Forelimb muscle (tissue), 1 donor: Measurements from ENCODE around the gene HBE1. TPM values are rescaled to one million over a fixed set of nuclear protein-coding genes. Genes with fewer than 3 reads are reported as not detected.
"Not testable (repeated sequence)": the region's sequence is repeated elsewhere in the genome, so short reads cannot be mapped to it uniquely, and the experiment has no call there.

Experiments
- DNase-seq: peaks from one replicate; pipeline ENCODE4 v3.0.0-alpha.2; 2013; ENCODE audit warnings: low read depth
- polyA plus RNA-seq: library from polyadenylated mRNA; unstranded; fragments of 120-200 nt; gene quantifications from one replicate; pipeline ENCODE4 v1.2.1, GENCODE V29; 2013; ENCODE audit not compliant: insufficient read length

The HBE1 gene
- 5.5 TPM for polyA plus RNA-seq

GRCh38 chr11:5269715-5270147 lies at the start of gene HBE1:
Gene HBE1 (minus strand): TSS chr11:5269945. CDS start chr11:5269890, 55 bp downstream.
- DNase-seq, result no peak

DNA sequence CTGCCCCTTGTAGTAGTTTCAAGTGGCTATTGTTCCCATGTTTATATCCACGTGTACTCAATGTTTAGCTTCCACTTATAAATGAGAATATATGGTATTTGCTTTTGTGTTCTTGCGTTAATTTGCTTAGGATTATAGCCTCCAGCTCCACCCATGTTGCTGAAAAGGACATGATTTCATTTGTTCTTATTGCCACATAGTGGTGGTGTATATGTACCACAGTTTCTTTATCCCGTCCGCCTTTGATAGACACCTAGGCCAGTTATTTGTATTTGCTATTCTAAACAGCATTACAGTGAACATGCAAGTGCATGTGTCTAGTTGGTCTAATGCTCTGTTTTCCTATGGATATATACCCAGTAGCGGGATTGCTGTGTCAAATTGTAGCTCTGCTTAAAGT lies 47.5 kb upstream of the HBE1 start:
- no peak for DNase-seq

DNA sequence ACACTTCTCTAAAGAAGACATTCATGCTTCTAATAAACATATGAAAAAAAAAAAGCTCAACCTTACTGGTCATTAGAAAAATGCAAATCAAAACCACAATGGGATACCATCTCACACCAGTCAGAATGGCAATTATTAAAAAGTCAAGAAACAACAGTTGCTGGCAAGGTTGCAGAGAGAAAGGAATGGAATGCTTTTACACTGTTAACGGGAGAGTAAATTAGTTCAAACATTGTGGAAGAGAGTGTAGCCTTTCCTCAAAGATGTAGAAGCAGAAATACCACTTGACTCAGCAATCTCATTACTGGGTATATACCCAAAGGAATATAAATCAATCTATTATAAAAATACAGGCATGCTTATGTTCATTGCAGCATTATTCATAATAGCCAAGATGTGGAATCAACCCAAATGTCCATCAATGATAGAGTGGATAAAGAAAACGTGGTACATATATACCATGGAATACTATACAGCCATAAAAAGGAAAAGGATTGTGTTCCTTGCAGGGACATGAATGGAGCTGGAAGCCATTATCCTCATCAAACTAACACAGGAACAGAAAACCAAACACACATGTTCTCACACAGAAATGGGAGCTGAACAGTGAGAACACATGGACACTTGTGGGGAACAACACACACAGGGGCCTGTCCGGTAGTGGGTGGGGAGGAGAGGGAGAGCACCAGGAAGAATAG lies 43.7 kb upstream of the HBE1 start:
- DNase-seq, result not testable (repeated sequence)

DNA sequence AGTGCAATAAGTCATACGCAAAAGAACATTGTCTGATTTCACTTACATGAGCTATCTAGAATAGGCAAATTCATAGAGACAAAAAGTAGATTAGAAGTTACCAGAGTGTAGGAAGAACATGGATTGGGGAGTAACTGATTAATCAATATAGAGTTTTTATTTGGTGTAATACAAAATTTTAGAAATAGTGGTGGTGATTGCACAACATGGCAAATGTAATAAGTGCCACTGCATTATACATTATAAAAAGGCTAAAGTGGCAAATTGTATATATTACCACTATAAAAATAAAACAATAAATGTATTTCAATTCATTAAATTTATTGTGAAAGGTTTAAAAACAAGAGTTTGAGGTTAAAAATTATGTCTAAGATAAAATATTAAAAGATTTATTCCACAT lies 40.7 kb upstream of the HBE1 start:
- no peak for DNase-seq

DNA sequence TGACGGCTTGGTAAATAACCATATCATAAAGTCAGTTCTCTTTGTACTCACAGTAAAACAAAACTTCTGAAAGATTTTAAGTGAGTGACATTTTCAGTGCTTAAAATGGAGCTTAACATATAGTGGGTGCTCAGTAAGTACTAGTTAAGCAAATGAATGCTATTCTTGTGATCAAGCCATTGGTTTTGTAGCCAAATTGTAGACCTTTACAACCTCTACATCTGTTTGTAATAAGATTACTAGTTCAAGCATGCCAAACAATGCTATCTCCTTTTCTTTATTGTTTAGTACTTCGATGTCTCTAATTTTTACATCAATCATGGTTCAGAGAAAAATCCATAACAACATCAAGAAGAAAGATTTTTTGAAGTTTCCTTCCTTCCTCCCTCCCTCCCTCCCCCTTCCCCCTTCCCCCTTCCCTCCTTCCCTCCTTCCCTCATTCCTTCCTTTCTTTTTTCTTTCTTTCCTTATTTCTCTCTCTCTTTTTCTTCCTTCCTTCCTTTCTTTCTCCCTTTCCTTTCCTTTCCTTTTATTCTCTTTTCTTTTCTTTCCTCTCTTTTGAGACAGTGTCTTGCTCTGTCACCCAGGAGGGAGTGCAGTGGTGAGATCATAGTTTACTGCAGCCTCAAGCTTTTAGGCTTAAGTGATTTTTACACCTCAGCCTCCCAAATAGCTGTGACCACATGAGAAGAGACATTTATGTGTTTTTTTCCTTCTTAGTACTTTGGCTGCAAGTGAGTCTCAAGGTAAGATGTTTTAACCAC lies 37.7 kb upstream of the HBE1 start:
- no peak for DNase-seq

- no peak for DNase-seq
Measured at GRCh38 chr11:5304046-5304445, 34.3 kb upstream of the HBE1 start.

- DNase-seq, result no peak
Measured at GRCh38 chr11:5303626-5304025, 33.9 kb upstream of the HBE1 start.

GRCh38 chr11:5301846-5302245 lies 32.1 kb upstream of the HBE1 start, which contains the start of gene OR51B4:
Gene OR51B4 (minus strand): TSS chr11:5301946. CDS start chr11:5301946, 0 bp downstream.
- DNase-seq, result no peak

- no peak for DNase-seq
Measured at GRCh38 chr11:5300251-5300650, 30.5 kb upstream of the HBE1 start.

DNA sequence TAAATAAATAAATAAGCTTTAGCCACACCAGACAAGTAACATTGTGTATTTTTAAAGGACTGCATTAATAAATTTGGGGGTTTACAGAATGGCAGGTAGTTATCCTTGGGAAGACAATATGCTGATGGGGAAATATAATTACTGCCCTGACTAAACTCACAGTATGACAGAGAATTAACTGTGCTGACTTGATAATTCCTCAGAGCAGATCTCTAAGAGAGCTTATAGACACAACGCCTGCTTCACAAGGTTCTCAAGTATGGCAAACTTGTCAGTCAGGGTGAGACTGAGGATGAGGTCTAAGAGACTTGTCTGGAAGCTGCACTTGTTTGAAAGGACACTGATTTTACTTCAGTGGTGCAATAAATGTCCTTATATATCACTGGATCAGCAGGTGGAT lies 28.7 kb upstream of the HBE1 start:
- no peak for DNase-seq

- no peak for DNase-seq
Measured at GRCh38 chr11:5297721-5298323, 28.1 kb upstream of the HBE1 start.

DNA sequence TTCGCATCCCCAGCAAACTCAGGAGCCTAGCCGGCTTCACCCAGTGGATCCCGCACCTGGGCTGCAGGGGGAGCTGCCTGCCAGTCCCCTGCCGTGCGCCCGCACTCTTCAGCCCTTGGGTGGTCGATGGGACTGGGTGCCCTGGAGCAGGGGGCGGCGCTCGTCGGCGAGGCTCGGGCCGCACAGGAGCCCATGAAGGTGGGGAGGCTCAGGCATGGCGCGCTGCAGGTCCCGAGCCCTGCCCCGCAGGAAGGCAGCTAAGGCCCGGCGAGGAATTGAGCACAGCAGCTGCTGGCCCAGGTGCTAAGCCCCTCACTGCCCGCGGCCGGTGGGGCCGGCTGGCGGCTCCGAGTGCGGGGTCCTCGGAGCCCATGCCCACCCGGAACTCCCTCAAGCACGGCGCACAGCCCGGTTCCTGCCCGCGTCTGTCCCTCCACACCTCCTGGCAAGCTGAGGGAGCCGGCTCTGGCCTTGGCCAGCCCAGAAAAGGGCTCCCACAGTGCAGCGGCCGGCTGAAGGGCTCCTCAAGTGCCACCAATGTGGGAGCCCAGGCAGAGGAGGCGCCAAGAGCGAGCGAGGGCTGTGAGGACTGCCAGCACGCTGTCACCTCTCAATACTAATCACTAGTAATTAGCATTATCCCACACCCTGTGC lies 24.7 kb upstream of the HBE1 start:
- DNase-seq, result not testable (repeated sequence)

- no peak for DNase-seq
Measured at GRCh38 chr11:5293028-5293427, 23.3 kb upstream of the HBE1 start.

DNA sequence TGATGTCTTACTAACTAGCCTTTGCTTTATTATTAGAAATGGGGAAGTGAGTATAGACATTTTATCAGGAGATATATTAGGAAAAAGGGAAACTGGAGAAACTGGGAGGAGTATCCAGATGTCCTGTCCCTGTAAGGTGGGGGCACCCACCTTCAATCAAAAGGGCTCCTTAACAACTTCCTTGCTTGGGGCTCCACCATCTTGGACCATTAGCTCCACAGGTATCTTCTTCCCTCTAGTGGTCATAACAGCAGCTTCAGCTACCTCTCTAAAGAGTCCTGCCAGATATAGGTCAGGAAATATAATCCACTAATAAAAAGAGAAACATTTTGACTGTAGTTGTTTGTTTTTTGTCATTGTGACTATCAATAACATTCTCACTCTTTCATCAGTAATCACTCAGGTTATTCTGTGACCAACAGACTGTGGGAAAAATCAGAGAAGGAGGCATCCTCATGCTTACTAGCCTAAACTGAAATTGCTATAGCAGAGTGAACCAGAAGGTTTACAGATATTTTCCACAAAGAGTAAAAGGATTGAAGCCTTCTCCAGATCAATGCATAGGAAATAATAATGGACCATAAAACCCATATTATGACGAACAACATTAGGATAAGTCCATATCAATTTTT lies 21.6 kb upstream of the HBE1 start:
- no peak for DNase-seq

DNA sequence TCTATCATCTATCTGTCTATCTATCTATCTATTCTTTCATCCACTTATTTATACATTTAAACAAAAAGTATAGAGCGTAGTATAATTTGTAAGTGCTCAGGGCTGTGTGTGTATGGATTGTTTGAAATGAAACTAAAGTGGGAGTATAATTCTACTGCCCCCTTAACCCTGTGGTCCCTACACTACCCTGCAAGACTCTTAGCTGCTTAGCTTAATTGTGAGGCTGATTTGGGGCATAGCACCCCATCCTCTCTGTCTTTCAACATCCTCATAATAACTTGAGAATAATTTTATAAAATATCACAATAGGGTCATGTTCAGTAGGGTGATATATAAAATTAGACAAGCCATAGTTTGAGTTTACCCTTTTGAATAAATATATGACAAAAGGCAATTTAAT lies 20.4 kb upstream of the HBE1 start:
- DNase-seq, result no peak

DNA sequence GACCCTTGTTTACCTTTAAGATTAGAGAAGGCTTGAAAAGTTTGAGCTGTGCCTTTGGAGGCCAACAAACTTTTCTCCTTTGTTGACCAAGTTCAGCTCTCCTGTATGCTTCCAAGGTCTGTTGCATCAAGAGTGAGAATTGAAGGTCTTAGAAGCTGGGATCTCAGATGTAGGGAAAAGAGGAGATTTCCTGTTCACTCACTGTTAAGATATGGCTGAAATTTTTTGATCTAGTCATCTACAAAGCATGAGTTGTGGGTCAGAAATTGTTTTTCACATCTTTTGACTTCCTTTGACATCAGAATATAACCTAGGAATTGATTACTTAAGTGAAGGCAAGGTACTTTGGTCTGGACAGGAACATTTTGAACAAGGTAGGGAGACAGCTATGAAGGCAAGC lies 20.0 kb upstream of the HBE1 start:
- DNase-seq, result no peak

GRCh38 chr11:5288906-5289550 lies 19.3 kb upstream of the HBE1 start:
- DNase-seq, result no peak

- no peak for DNase-seq
Measured at GRCh38 chr11:5288108-5288905, 18.6 kb upstream of the HBE1 start.

DNA sequence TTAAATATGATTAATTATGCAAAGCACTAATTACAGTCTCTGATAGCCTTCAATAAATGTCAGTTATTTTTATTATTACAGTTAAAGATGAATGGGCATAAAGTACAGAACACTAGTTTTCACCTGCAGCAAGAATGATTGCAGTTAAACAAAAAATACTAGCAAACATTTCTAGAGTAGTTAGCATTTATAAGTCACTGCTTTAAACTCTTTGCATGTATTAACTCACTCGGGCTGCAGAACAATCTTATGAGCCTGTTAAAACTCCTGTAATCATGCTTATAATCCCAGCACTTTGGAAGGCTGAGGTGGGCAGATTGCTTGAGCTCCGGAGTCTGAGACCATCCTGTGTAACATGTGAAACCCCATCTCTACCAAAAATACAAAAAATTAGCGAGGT lies 17.2 kb upstream of the HBE1 start:
- no peak for DNase-seq

DNA sequence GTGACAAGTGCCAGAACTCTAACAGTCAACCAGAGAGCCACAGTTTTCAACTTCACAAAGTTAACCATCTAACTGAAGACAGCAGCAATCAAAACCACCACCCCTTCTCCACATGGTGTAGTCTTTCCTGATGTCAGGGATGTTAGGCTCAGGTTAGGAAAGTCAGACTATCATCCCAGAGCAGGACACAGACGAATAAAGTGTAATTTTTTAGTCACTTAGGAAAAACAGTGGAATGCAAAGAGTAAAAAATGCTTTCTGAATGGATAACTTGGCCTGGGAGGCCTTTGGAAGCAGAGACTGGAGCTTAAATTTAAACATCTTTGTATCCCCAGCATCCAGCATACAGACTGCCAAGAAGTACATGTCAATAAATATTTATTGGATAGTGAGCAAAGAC lies 16.6 kb upstream of the HBE1 start:
- DNase-seq, result no peak
